Hematopoietic multipotent progenitor cell treated with erythropoietin and hydrocortisone succinate and interleukin-3 and kit ligand, for 4 days (in vitro differentiated cells): ENCODE measurements around the gene KANK4.

Source experiments
- DNase-seq: peaks from one replicate; pipeline ENCODE4 v3.0.0-alpha.2; 2015

KANK4 gene

GRCh38 chr1:62304515-62304914, 14.7 kb downstream of the KANK4 start:
- DNase-seq = no peak

GRCh38 chr1:62301726-62302390, 17.4 kb downstream of the KANK4 start:
- DNase-seq = no peak

GRCh38 chr1:62299426-62300200, 19.6 kb downstream of the KANK4 start:
- no peak for DNase-seq

- DNase-seq = peak; percentile 89
These were observed 23.2 kb downstream of the KANK4 start for GRCh38 chr1:62295921-62296491.

GRCh38 chr1:62294261-62294660, 25.0 kb downstream of the KANK4 start:
- DNase-seq = peak; percentile 54

GRCh38 chr1:62288662-62289061, 30.6 kb downstream of the KANK4 start:
- DNase-seq = peak; percentile 27

- no peak for DNase-seq
These were observed 31.0 kb downstream of the KANK4 start for GRCh38 chr1:62288224-62288623.

GRCh38 chr1:62286786-62287224, 32.4 kb downstream of the KANK4 start:
- DNase-seq = no peak

- no peak for DNase-seq
These were observed 33.0 kb downstream of the KANK4 start for GRCh38 chr1:62285984-62286785.

GRCh38 chr1:62285440-62285839, 33.8 kb downstream of the KANK4 start:
- DNase-seq = no peak

GRCh38 chr1:62283986-62284385, 35.2 kb downstream of the KANK4 start:
- no peak for DNase-seq

- no peak for DNase-seq
These were observed 36.1 kb downstream of the KANK4 start for GRCh38 chr1:62282909-62283755.

GRCh38 chr1:62281922-62282555, 37.2 kb downstream of the KANK4 start:
- no peak for DNase-seq

- no peak for DNase-seq
These were observed 38.2 kb downstream of the KANK4 start for GRCh38 chr1:62280960-62281465.

GRCh38 chr1:62280150-62280549, 39.1 kb downstream of the KANK4 start:
- DNase-seq = no peak

GRCh38 chr1:62276791-62277190, 42.4 kb downstream of the KANK4 start:
- DNase-seq = no peak

GRCh38 chr1:62274496-62275485, 44.4 kb downstream of the KANK4 start:
- DNase-seq = no peak

- DNase-seq = no peak
These were observed 45.3 kb downstream of the KANK4 start for GRCh38 chr1:62273953-62274352.

- DNase-seq = peak; percentile 80
These were observed 47.1 kb downstream of the KANK4 start for GRCh38 chr1:62271948-62272728.
